HK-2 (cell line): ENCODE results near the gene LBH.

Source experiments
- DNase-seq: peaks from one replicate; pipeline ENCODE4 v3.0.0-alpha.2; 2018; ENCODE audit not compliant: unreplicated experiment

LBH gene

GRCh38 chr2:30273574-30273929 is 42.2 kb downstream of the LBH start:
- no peak for DNase-seq

GRCh38 chr2:30275256-30275655 is 43.9 kb downstream of the LBH start:
- no peak for DNase-seq

- no peak for DNase-seq
Measured at GRCh38 chr2:30276455-30276911, 45.1 kb downstream of the LBH start.

- no peak for DNase-seq
Measured at GRCh38 chr2:30277582-30277981, 46.2 kb downstream of the LBH start.

GRCh38 chr2:30278419-30278818 is 47.1 kb downstream of the LBH start:
- no peak for DNase-seq

GRCh38 chr2:30280596-30281434 is 49.5 kb downstream of the LBH start:
- no peak for DNase-seq

GRCh38 chr2:30282081-30282480 is 50.7 kb downstream of the LBH start:
- no peak for DNase-seq

- no peak for DNase-seq
Measured at GRCh38 chr2:30282721-30283120, 51.4 kb downstream of the LBH start.

GRCh38 chr2:30283931-30284565 is 52.7 kb downstream of the LBH start:
- no peak for DNase-seq

- DNase-seq: no peak
Measured at GRCh38 chr2:30285758-30286157, 54.4 kb downstream of the LBH start.

GRCh38 chr2:30287190-30287840 is 56.0 kb downstream of the LBH start:
- no peak for DNase-seq

GRCh38 chr2:30287857-30288513 is 56.7 kb downstream of the LBH start:
- DNase-seq: no peak

GRCh38 chr2:30288561-30288960 is 57.2 kb downstream of the LBH start:
- no peak for DNase-seq

- peak; percentile 48 for DNase-seq
Measured at GRCh38 chr2:30293303-30293921, 62.1 kb downstream of the LBH start.

GRCh38 chr2:30294133-30294532 is 62.8 kb downstream of the LBH start:
- DNase-seq: no peak

GRCh38 chr2:30296496-30296895 is 65.2 kb downstream of the LBH start:
- no peak for DNase-seq

- DNase-seq: no peak
Measured at GRCh38 chr2:30298302-30298701, 67.0 kb downstream of the LBH start.

- DNase-seq: no peak
Measured at GRCh38 chr2:30300122-30300455, 68.8 kb downstream of the LBH start.

GRCh38 chr2:30300456-30301221 is 69.3 kb downstream of the LBH start:
- DNase-seq: no peak

GRCh38 chr2:30301551-30301950 is 70.2 kb downstream of the LBH start:
- no peak for DNase-seq

GRCh38 chr2:30302566-30302965 is 71.2 kb downstream of the LBH start:
- no peak for DNase-seq
